Measurements from ENCODE around the gene MARVELD3. TPM values are rescaled to one million over a fixed set of nuclear protein-coding genes. Genes with fewer than 3 reads are reported as not detected.

The MARVELD3 gene
- total RNA-seq, 2 donors from 2014 or later: 14.5 to 58.7 TPM

DNA sequence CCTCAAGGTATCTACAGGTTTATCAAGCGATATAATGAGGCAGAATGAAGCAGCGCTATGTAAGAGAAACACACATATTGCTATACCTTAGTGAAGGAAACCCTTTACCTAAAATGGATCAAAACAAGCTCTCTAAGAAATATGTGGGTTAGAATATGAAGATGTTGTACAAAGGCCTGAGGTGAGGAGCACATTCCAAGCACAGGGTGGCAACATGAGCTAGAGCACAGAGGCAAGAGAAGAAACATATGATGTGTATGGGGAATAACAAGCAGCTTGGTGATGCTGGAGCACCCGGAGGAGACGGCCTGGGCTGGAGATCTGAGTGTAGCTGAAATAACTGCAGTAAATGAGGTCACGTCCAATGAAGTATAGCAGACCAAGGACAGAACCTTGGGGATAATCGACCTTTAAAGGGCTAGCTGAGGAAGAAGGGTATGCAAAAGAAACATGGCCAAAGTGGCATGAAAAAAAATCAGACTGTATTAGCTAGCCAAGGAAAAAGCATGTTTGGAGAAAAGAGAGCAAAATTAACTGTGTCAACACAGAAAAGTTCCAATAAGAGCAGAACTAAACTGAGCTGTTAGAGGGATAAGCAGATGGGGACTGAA lies 44.0 kb downstream of the MARVELD3 start:
- peaks cover 7% of the 10 kb centered on the region for H3K4me1 ChIP-seq
- TF ChIP-seq POLR2A (IDR thresholded peaks at IDR 0.05): no peak
- TF ChIP-seq, protein P1, sequence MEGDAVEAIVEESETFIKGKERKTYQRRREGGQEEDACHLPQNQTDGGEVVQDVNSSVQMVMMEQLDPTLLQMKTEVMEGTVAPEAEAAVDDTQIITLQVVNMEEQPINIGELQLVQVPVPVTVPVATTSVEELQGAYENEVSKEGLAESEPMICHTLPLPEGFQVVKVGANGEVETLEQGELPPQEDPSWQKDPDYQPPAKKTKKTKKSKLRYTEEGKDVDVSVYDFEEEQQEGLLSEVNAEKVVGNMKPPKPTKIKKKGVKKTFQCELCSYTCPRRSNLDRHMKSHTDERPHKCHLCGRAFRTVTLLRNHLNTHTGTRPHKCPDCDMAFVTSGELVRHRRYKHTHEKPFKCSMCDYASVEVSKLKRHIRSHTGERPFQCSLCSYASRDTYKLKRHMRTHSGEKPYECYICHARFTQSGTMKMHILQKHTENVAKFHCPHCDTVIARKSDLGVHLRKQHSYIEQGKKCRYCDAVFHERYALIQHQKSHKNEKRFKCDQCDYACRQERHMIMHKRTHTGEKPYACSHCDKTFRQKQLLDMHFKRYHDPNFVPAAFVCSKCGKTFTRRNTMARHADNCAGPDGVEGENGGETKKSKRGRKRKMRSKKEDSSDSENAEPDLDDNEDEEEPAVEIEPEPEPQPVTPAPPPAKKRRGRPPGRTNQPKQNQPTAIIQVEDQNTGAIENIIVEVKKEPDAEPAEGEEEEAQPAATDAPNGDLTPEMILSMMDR (IDR thresholded peaks at IDR 0.05): no peak
- DNase-seq (no peak), ATAC-seq (no peak)
- no peaks in the 10 kb centered on the region for H3K36me3 ChIP-seq (replicated peaks in 1 of 2; ENCODE audit: insufficient read depth in 1 of 2, low read depth in 2 of 2)
- H3K9me3 ChIP-seq: no peaks in the 10 kb centered on the region
- H3K27ac ChIP-seq: no peak overlapping the region
- WGBS, 2 donors: 70 to 89% methylated on average over 6 of the region's 6 CpGs
- intact Hi-C loops (cut with DNase I): no loop called here
- H3K4me3 ChIP-seq: no peak overlapping the region
- no peaks in the 10 kb centered on the region for H3K27me3 ChIP-seq

DNA sequence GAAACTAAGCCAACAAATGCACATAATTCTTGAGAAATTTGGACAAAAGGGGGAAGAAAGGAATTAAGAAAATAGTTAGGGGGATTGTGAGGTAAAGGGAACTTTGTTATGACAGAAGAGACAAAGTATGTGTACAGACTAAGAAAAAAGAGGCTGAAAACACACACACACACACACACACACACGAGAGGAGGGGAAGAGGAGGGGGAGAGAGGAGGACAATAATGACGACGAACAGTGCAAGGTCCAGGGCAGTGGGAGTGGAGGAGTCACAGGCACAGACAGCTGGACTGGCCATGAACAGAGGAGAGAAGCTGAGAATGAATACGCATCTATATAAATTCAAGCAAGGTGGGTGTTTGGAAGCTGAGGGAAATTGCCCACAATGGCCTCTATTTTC lies 44.6 kb downstream of the MARVELD3 start:
- no peaks in the 10 kb centered on the region for H3K36me3 ChIP-seq (replicated peaks in 1 of 2; ENCODE audit: insufficient read depth in 1 of 2, low read depth in 2 of 2)
- H3K27me3 ChIP-seq: no peaks in the 10 kb centered on the region
- no peak overlapping the region for H3K4me3 ChIP-seq
- 56 to 59% methylated on average over 4 of the region's 4 CpGs for WGBS, 2 donors
- no peaks in the 10 kb centered on the region for H3K9me3 ChIP-seq
- no peak for ATAC-seq
- no peak for DNase-seq
- intact Hi-C loops (cut with DNase I): no loop called here
- TF ChIP-seq, protein P1 (IDR thresholded peaks at IDR 0.05): no peak
- no peak for TF ChIP-seq POLR2A (IDR thresholded peaks at IDR 0.05)
- H3K4me1 ChIP-seq: peaks cover 7% of the 10 kb centered on the region
- no peak overlapping the region for H3K27ac ChIP-seq

DNA sequence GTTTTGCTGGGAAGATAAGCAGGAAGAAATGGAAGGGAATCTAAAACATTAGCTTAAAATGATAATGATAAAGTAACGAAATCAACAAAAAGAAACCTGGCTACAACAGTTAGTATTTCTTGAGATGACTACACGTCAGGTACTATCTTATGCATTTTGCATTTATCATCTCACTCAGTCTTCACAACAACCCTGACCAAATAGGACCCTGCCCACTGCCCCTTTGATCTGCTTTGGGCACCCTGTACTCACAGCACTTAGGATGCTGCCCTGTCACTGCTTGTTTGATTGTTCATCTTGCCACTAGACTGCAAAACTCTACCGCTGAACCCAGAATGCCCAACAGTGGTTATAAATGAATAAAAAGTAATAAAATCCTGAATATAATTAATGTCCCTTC lies 45.2 kb downstream of the MARVELD3 start:
- ATAC-seq: no peak
- no peak overlapping the region for H3K27ac ChIP-seq
- peaks cover 7% of the 10 kb centered on the region for H3K4me1 ChIP-seq
- WGBS, 2 donors: 86 to 92% methylated on average over 3 of the region's 3 CpGs
- TF ChIP-seq, protein P1 (IDR thresholded peaks at IDR 0.05): no peak
- TF ChIP-seq POLR2A (IDR thresholded peaks at IDR 0.05): no peak
- no peak overlapping the region for H3K4me3 ChIP-seq
- DNase-seq: no peak
- no peaks in the 10 kb centered on the region for H3K27me3 ChIP-seq
- no peaks in the 10 kb centered on the region for H3K36me3 ChIP-seq (replicated peaks in 1 of 2; ENCODE audit: insufficient read depth in 1 of 2, low read depth in 2 of 2)
- no peaks in the 10 kb centered on the region for H3K9me3 ChIP-seq
- intact Hi-C loops (cut with DNase I): no loop called here

DNA sequence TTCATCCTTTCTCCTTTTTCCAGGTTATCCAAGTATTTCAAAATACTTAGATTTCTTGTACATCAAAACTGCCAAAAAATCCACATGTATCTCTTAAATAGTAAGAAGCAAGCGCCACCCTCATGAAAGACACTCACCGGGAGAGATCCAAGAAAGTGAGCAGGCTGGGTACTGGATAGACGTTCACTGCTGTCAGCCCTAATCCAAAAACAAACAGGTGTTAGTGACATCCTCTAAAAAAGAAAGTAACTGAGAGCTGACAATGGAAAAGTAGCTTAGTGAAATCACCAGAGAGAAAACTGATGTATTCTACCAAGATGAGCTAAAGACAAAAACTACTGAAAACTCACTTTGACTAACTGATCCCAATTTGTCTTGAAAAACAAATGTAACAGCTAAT lies 46.1 kb downstream of the MARVELD3 start:
- intact Hi-C loops (cut with DNase I): no loop called here

More for the DNA sequence above, 46.1 kb downstream of the MARVELD3 start:
- ATAC-seq (no peak), DNase-seq (no peak)
- Histone ChIP-seq H3K4me3 (no peak overlapping the region), H3K27ac (no peak overlapping the region), H3K36me3 (replicated peaks in 1 of 2; ENCODE audit: insufficient read depth in 1 of 2, low read depth in 2 of 2) (no peaks in the 10 kb centered on the region), H3K9me3 (no peaks in the 10 kb centered on the region), H3K4me1 (peaks cover 4% of the 10 kb centered on the region), H3K27me3 (no peaks in the 10 kb centered on the region)
- 70 to 72% methylated on average over 3 of the region's 3 CpGs for WGBS, 2 donors
- TF ChIP-seq POLR2A (IDR thresholded peaks at IDR 0.05): no peak
- TF ChIP-seq, protein P1 (IDR thresholded peaks at IDR 0.05): no peak

All from body of pancreas (tissue), 4 donors.